HG03039 (cell line): Measurements from ENCODE around the gene CDC42EP4.

ENCODE experiments used
- ATAC-seq: cut with Tn5 transposase; IDR thresholded peaks from one replicate; pipeline ENCODE4 v1.9.1; 2021; ENCODE audit warnings: mild to moderate bottlenecking, moderate library complexity; ENCODE audit not compliant: unreplicated experiment

CDC42EP4 gene

DNA sequence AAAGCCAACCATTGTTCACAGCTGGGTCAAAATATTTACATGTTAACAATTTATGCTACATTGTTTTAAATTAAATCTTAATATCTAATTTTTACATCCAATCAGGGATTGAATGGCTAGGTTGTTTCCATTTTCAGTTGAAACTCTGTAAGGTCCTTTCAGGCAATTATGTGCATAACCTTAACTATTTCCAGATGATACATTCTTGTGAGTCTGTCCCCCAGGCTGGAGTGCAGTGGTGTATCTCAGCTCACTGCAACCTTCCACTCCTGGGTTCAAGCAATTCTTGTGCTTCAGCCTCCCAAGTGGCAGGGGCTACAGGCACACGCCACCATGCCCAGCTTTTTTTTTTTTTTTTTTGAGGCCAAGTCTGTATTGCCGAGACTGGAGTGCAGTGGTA lies 10.4 kb downstream of the CDC42EP4 start:
- no peak for ATAC-seq

DNA sequence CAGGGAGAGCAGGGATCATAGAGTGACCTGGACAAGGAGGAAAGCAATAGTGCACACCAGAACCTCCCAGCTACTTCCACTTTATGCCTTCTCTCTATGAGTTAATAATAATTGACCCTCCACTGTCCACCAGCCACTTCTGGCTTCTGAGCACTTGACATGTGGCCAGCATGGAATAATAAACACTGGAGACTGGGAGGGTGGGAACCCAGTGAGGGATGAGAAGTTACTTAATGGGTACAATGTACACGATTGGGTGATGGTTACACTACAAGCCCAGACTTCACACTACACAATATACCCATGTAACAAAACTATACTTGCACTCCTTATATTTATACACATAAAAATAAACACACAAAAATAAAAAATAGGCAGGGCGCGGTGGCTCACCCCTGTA lies 11.4 kb downstream of the CDC42EP4 start:
- ATAC-seq = no peak

DNA sequence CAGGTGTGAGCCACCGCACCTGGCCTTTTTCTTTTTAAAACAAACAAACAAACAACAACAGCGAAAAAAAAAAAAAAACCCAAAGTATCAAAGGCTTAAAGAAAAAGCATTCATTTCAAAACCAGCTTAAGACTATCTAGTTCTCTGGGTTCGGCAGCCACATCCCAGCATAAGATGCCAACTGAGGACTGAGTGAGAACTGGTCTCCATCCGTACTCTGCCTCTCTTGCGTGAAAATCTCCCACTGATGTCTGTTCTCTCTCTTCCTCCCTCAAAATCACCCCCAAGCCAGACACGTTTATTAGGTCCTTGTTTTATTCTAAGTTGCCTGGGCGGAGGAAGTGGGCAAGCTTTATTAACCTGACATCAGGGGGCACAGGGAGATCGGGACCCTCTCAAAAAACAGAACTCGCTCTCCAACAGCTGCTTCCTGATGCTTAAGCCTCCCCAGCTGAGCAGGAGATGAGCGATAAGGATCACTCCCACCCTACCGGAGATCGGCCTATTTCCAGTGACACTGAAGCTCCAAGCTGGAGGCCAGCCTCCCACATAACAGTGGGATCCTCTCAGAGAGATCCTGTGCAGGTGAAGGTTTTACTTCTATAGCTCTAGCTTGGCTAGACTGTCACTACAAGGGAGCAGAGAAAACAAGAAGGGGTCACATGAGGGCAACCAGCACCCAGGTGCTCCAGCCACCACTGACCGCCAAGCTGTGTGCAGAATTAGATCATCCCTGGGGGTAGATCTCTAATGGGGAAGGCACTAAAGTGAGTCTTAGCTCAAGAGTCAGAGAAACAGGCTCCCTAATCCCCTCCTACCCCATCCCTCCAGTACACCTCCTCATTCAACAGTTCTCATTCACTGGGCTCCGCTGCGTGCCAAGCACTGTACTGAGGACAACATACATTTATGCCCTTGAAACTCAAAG lies 13.6 kb downstream of the CDC42EP4 start:
- no peak for ATAC-seq

DNA sequence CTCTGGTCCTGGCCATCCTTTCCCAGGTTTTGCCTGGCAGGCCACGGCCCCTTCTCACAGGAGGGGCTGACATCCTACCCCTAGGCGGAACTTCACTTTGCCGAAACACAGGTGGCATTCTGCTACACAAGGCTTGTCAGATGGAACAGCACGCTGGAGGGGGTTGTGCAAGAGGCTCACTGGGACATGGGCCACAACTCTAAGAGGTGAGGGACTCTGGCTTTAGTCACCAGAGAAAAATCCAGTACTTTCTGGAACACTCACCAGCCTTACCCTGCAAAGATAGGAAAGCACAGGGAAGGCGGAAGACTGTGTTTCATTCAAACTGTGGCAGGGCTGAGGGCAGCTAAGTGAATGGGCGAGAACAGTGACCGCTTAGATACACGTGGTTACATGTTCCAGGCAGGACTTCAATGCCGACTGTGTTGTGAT lies 18.3 kb downstream of the CDC42EP4 start:
- no peak for ATAC-seq

DNA sequence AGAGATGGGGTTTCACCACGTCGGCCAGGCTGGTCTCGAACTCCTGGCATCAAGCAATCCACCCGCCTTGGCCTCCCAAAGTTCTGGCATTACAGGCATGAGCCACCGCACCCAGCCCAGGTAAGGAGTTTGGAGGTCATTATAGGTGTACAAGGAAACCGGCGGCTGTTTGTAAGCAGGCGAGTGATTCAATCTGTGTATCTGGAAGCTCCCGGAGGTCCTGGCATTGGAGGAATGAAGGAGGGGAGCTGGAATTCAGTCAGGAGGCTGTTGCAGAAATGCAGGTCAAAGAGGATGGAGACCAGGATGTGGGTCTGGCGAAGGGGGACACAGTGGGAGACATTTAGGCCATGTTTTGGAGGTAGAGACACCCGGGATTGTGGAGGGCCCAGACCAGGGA lies 18.8 kb downstream of the CDC42EP4 start:
- no peak for ATAC-seq

DNA sequence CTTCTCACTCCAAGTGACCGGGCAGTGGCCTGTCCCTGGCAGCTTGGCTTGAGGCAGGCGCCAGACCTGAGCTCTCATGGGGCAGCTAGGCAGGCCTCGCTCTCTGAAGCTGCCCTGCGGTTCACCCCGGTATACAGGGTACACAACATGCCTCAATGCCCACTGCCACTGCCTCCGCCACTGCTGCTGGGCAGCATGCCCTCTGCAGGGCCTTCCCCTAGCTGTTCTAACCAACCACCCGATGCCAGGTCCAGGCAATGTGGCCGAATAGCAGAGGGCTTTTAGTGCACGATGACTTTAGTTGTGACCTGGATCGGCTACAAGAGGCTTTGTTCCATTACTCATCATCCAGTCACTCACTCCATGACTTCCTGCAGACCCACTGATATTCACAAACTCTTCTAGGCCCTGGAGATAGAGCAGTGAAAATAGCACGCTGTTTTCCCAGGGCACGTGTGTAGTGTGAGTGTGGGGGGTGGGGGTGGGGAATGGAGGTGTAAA lies 19.7 kb downstream of the CDC42EP4 start:
- no peak for ATAC-seq

DNA sequence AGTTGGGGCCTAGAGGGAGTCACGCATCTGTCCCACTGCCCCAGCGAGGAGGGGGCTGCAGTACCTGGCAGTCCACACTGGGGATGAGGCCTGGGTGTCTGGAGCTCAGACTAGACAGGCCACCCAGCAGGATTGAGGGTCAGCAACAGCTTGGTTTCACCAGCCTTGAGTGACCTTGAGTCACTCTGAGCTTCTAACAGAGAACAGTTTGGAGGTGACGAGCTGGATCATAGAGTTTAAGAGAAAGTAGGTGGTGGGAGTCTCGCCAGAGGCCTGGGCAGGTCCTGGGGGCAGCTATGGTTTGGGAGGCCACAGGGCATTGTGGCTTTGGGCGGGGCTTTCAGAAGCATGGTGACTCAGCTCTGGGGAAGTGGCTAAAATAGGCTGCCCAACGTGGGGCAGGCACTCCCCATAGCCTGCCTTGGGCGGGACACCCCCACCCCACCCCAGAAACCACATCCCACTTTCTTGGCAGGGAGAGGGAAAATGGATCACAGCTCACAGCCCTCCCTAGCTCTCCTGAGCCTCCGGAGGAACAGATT lies 20.5 kb downstream of the CDC42EP4 start:
- peak; percentile 77 for ATAC-seq

DNA sequence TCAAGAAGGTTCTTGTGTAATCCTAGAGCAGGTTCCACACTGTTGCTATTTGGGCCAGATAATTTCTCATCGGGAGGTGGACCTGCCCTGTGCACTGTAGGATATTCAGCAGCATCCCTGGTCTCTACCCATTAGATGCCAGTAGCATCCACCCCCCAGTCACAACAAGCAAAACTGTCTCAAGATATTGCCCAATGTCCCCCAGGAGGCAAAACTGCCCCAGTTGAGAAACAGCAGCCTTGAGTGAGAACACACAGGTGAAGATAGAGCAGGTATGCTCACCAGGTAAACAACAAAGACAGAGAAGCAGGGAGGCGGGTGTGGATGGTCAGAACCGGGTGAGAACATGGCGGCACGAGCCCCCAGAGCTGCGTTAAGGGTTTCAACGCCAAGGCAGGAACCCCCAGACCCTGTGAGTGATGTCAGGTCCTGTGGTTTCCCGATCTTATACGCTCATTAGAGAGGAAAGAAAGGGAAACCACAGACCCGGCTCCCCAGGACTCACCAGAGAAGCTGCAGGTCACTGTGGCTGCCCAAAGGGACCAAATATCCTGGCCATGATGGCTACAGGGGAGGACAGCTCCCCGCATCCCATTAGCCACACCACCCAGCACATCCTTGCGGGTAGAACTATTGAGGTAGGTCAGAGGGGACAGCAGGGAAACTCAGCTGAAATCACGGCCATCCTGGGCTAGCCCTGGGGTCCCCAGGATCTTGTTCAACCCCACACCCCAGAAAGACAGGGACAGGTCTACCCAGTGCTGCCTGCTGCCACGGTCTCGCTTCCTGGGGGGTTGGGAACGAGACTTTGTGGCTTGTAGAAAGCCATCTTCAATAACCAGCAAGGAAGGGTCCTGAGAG lies 21.2 kb downstream of the CDC42EP4 start:
- ATAC-seq = peak; percentile 38

DNA sequence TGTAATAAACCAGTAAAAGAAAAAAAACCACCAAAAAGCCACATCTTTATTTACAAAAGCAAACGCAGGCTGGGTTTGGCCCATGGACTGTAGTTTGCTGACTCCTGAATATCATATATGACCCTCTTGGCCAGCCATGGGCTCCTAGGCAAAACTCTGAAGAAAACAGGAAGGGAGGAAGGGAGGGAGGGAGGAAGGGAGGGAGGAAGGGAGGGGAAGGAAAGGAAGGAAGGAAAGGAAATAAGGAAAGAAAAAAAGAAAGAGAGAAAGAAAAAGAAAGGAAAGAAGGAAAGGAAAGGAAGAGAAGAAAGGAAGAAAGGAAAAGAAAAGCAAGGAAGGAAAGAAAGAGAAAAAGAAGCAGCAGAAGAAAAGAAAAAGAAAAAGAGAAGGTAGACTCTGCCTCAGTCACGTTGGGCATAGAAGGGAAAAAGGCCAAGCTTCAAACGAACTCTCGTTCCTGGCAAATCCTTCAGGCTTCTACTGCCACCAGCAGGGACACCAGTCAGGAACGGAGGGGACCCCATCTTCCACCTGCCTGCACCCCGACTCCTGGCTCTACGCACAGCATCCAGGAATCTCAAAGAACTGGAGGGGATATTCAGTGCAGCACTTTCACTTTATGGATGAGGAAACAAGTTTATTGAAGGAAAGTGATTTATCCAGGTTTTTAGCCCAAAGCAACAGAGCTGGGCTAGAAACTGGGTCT lies 22.1 kb downstream of the CDC42EP4 start:
- no peak for ATAC-seq

DNA sequence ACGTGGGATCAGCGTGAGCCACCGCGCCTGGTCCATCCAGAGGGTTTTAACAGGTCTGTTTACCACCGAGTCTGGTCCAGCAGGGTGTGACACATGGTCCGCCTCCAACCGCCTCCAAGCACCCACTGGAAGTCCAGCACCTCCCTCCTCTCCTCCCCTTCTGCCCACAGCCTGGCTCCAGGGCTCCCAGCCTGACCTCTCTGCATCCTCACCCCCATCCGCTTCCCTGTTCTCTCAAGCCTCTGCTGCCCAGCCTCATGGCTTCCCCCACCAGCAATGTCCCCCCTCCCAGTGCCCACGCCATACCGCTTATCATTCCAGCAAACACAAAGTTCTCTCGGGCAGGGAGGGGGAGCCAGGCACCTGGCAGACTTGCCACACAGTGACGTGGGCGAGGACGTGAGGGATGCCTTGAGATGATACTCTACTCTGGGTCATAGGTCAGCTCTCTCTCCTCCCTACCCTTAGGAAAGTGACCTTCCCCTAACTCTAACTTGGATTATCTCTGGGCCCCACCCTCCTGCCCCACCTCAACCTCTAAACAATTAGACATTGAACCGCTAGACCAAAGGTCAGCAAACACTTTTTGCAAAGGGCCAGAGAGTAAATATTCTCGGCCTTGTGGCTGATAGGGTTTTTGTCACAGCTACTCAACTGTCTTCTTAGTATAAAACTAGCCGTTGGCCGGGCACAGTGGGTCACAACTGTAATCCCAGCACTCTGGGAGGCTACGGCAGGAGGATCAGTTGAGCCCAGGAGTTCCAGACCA lies 23.1 kb downstream of the CDC42EP4 start:
- ATAC-seq = no peak

DNA sequence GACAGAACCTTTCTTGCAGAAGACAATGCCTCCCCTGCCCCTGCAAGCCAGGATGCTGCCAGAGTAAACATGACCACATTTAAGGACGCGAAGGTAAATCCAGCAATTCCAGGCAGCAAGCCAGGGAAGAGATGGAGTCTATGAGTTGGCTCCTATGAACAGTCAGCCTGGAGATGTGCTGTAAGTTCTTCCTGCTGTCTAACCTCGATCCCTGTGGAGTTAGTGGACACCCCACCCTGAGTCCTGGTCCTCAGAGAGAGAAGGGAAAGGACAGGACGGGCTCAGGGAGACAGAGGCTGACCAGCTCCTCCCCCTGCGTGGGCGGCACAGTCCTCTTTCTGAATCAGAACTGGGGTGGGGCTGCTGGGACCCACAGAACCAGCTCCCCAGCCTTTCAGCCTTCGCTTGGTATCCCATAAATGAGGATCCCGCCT lies 24.9 kb downstream of the CDC42EP4 start:
- ATAC-seq = no peak

DNA sequence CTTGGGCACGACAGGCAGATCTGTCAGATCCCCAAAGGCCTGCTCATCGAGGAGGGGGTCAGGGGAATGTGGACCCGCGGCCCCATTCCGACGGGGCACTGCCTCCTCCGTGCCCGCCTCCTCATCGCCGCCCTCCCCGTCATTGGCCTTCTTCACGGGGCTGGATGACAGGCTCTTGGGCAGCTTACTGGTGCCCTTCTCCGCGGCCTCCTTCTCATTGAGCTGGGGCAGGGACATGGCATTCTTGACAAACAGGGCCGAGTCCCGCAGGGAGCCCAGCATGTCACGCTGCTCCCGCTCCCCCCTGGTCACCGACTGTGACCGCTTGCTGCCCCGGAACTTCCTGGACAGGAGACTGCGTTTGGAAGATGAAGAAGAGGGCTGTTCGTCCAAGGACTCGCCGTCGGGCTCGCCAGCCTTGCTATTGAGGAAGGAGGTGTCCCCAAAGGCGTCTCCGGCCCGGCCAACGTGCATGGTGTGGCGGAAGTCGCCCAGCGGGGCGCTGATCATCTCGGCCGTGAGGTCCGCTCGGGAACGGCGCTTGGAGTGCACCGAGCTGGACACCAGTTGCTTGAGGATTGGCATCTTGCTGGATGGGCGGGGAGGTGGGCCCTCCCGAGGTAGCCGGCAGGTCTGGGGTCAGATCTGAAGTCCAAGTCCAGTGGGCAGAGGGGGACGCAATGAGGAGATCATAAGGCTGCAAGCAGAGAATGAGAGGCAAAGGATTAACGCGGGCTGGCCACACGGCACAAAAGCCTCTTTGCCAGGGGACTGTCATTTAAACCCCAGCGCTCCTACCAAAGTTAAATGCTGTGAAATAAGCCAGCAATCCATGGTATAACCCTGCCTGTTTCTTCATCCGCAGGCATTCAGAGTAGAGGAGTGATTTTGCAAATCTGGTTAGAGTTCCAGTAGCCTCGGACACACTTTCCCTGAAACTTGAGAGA lies 25.6 kb downstream of the CDC42EP4 start:
- ATAC-seq = no peak

DNA sequence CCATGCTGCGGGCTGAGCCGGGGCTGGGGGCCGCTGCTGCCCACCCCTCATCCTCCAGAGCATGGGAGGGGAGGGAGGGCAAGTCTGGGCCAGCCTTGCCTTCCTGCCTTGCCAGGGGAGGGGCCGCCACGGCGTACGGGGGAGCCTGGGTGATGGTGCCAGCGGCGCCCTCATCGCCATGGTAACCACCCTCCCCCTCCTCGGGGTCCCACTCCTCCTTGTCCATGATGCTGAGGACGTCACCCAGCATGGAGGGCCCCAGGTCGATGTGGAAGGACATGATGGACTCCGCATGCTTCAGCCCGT lies 26.2 kb downstream of the CDC42EP4 start:
- ATAC-seq = no peak

DNA sequence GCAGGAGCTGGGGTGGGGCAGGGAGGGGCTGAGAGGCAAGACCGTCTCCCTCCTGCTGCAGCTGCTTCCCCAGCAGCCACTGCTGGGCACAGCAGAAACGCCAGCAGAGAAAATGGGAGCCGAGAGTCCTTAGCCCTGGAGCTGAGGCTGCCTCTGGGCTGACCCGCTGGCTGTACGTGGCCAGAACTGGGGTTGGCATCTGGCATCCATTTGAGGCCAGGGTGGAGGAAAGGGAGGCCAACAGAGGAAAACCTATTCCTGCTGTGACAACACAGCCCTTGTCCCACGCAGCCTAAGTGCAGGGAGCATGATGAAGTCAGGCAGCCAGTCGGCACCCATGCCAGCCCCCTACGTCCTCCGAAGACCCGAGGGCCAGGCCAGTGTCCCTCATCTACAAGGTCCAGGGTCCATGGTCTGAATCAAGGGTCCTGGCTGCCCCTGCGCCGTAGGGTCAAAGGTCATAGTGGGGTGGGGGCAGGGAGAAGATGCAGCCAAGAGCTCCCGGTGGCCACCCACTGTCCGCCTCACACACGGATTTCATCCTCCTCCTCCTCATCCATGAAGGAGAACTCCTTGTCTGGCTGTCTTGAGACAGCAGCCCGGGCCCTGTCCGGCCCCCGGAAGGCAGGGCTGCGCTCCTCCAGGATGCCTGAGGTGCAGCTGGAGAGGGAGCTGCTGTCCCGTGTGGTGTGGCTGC lies 26.7 kb downstream of the CDC42EP4 start:
- no peak for ATAC-seq

DNA sequence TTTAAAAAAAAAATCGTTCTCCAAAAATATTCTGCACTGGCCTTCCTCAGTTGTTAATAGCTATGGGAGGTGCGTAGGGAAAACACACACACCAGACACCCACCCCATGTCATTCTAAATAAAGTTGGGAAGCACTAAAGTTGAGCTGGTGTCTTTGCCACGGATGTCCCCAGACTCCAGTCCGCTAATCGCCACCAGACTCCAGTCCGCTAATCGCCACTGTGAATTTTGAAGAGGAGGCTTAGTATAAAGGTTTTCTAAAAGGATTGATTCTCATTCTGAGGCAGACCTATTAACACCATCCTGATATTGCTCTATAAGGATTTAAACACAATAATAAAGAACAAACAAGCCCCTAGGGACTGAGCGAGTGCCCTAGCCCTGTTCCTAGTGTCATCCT lies 27.4 kb downstream of the CDC42EP4 start:
- no peak for ATAC-seq

DNA sequence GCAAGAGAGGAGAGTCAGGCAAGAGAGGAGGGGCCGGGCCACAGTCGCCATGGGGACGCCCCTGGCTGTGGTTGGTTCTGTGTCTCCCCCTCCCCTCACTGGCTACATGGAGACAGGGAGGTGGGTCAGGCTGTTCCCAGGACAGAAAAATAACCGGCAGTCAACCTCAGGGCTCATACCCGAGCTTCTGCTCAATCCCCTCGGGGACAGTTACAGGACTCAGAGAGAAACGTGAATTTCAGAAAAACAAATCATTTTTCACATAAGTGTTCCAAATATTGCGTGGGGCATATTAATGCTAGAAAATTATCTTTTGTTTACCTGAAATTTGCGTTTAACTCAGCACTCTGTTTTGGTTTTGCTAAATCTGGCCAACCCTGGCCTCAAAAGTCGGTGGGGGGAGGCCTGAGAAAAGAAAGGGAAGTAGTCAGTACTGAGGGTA lies 27.9 kb downstream of the CDC42EP4 start:
- ATAC-seq = no peak

DNA sequence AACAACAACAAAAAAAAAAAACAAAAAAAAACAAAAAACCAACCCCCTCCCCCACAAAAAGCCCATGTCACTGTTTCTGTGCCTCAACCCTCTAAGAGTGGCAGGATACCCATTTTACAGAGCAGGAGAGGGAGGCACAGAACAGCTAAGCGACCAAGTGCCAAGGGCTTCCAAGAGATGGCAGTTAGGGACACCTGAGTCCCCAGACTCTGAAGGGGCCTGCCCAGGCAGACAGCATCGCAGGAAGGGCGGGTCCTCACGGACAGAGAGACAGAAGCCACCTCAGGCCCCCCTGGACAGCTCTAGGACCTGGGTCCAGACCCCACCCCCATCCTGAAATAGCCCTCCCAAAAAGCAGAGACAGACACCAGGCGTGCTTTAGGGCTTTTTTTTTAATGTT lies 28.6 kb downstream of the CDC42EP4 start:
- ATAC-seq = no peak

DNA sequence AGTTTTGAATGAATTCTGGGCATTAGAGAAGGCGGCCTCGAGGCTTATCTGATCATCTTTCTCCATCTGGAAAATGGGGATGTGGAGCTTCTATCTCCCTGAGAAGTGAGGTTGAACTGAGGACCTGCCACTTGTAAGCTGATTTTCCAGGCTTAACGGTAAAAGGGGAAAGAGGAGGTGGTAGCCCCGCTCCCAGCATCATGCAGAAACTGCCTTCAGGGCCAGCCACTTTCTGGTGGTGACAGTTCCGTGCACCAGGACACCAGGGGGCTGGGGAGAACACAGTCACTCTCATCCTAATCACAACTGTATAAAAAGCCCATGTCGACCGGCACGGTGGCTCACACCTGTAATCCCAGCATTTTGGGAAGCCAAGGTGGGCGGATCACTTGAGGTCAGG lies 29.2 kb downstream of the CDC42EP4 start:
- ATAC-seq = no peak
